Measurements from ENCODE around the gene ADCY1. TPM values are rescaled to one million over a fixed set of nuclear protein-coding genes. Genes with fewer than 3 reads are reported as not detected.
A peak's percentile ranks its signal among the peaks of the same experiment; 100 is the strongest.

Gene ADCY1
- total and polyA plus RNA-seq, 3 experiments from 2014 or later, result 0.79 to 1.3 TPM; not detected in 1

DNA sequence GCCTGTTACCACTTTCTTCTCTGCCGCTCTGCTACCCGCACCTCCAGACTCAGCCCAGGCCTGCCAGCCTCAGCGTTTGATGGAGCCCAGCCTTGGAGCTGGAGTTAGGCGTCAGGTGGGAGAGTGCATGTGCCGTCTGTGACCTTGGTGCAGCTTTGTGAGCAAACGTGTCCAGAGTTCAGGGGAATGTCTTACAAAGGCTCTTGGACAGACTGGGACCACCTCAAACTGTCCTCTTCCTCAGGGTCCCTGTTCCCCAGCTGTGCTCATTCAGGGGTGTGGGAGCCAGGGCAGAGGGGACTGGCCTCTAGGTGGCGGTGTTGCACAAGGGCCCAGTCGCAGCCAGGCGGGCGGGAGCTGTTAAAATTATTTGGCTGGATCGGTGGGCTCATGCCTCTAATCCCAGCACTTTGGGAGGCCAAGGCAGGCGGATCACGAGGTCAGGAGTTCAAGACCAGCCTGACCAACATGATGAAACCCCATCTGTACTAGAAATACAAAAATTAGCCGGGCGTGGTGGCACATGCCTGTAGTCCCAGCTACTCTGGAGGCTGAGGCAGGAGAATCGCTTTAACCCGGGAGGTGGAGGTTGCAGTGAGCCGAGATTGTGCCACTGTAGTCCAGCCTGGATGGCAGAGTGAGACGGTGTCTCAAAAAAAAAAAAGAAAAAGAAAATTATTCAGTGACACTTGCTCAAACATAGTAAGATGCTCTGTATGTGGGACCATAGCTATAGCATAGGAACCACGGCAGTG is 89.2 kb downstream of the ADCY1 start:
- no peaks in the 10 kb centered on the region for H3K4me1 ChIP-seq (ENCODE audit: insufficient read depth, low read length)
- DNase-seq, result no peak
- no peak overlapping the region for H3K4me3 ChIP-seq (ENCODE audit: low read length)
- ChIA-PET POLR2A (no interaction called here), CTCF (no interaction called here)
- H3K4me1 Mint-ChIP-seq, result no peaks in the 10 kb centered on the region
- H3K9me3 Mint-ChIP-seq, result no peaks in the 10 kb centered on the region
- H3K36me3 Mint-ChIP-seq, result no peaks in the 10 kb centered on the region
- H3K4me3 Mint-ChIP-seq, result no peak overlapping the region
- H3K27ac ChIP-seq (ENCODE audit: low read depth, low read length), result no peak overlapping the region
- no peaks in the 10 kb centered on the region for H3K36me3 ChIP-seq (ENCODE audit: insufficient read depth, low read length)
- peaks cover 0 to 5% of the 10 kb centered on the region in 2 donors for H3K27me3 Mint-ChIP-seq
- no peaks in the 10 kb centered on the region for H3K9me3 ChIP-seq (ENCODE audit: low read length)
- peak overlapping the region in 2 of 8 donors; percentile 8 to 17 for H3K27ac Mint-ChIP-seq
- no peaks in the 10 kb centered on the region for H3K27me3 ChIP-seq (ENCODE audit: insufficient read depth, low read length, poor library complexity, severe bottlenecking)

DNA sequence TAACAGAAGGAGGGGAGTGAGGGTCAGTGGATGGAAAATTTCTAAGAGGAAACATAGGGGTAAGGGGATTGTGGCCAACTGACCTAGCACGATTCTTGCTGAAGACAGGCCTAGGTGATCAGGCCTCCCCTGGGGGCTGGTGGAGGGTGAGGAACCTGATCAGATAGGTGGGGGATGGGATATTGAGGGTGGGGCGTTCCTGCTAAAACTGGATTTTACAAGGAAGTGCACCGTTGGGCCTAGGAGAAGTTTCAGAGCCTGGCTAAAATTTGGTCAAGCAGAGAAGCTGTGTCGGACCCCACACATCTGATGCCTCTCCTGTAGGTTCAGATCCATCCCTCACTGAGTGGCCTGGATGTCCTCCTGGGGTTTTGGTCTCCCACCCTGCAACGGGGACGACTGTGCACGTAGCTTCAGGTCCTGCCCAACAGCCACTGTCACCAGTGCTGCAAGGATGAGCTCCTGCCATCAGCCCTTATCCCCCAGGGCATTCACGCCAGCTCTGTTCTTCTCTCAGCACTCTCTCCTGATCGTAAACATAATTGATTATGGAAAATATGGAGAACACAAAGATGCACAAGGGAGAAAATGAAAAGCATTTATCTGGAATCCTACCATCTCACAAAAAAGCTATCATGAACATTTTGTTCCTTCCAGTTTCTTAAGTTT is 89.9 kb downstream of the ADCY1 start:
- CTCF ChIA-PET, result no interaction called here
- Histone ChIP-seq H3K4me1 (ENCODE audit: insufficient read depth, low read length) (no peaks in the 10 kb centered on the region), H3K27ac (ENCODE audit: low read depth, low read length) (no peak overlapping the region), H3K4me3 (ENCODE audit: low read length) (no peak overlapping the region), H3K36me3 (ENCODE audit: insufficient read depth, low read length) (no peaks in the 10 kb centered on the region), H3K9me3 (ENCODE audit: low read length) (no peaks in the 10 kb centered on the region), H3K27me3 (ENCODE audit: insufficient read depth, low read length, poor library complexity, severe bottlenecking) (no peaks in the 10 kb centered on the region)
- POLR2A ChIA-PET, result no interaction called here
- no peak for DNase-seq
- no peaks in the 10 kb centered on the region for H3K4me1 Mint-ChIP-seq
- H3K4me3 Mint-ChIP-seq, result no peak overlapping the region
- H3K27me3 Mint-ChIP-seq, result peaks cover 0 to 5% of the 10 kb centered on the region in 2 donors
- H3K36me3 Mint-ChIP-seq, result no peaks in the 10 kb centered on the region
- no peaks in the 10 kb centered on the region for H3K9me3 Mint-ChIP-seq
- peak overlapping the region in 1 of 8 donors; percentile 8 for H3K27ac Mint-ChIP-seq

DNA sequence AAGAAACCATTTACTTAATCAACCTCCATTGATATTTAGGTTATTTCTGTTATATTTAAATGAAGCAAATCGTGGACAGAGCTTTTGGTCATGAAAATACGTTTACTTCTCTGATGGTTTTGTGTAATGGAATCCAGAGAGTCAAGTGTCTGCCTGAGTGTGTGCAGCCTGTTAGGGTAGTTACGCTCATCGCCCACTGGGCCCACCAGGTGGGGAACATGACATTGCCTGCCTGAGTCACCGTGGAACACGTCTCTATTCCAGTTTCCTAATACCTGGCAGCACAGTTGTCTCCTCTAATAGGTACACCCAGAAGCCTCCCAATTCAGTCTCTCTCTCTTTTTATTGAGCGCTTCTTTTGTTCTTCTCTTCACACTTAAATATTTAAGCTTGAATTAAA is 91.0 kb downstream of the ADCY1 start:
- no peaks in the 10 kb centered on the region for H3K4me1 Mint-ChIP-seq
- H3K27ac Mint-ChIP-seq, result no peak overlapping the region
- POLR2A ChIA-PET, result no interaction called here
- H3K27me3 Mint-ChIP-seq, result peaks cover 0 to 5% of the 10 kb centered on the region in 2 donors
- CTCF ChIA-PET, result no interaction called here
- no peaks in the 10 kb centered on the region for H3K9me3 ChIP-seq (ENCODE audit: low read length)
- H3K36me3 Mint-ChIP-seq, result no peaks in the 10 kb centered on the region
- no peaks in the 10 kb centered on the region for H3K9me3 Mint-ChIP-seq
- no peak for DNase-seq
- H3K27ac ChIP-seq (ENCODE audit: low read depth, low read length), result no peak overlapping the region
- no peaks in the 10 kb centered on the region for H3K4me1 ChIP-seq (ENCODE audit: insufficient read depth, low read length)
- H3K27me3 ChIP-seq (ENCODE audit: insufficient read depth, low read length, poor library complexity, severe bottlenecking), result no peaks in the 10 kb centered on the region
- no peak overlapping the region for H3K4me3 Mint-ChIP-seq
- no peaks in the 10 kb centered on the region for H3K36me3 ChIP-seq (ENCODE audit: insufficient read depth, low read length)
- H3K4me3 ChIP-seq (ENCODE audit: low read length), result no peak overlapping the region

DNA sequence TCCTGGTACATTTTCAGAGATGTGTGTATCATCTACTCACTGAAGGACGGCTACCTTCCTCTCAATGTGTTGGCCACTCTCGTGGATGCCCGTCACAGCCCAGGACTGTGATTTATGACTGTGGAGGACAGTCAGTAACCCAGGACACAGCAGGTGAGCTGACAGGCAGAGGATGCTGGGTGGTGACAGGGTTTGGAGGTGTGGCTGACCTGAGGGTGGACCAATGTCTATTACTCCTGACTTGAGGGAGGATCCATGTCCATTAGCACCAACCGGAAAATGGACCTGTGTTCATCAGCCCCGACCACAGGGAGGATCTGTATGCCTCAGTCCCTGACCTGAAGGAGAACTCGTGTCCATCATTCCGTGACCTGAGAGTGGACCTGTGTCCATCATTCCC is 96.1 kb downstream of the ADCY1 start:
- H3K27me3 Mint-ChIP-seq, result peaks cover 2 to 4% of the 10 kb centered on the region in 2 donors

DNA sequence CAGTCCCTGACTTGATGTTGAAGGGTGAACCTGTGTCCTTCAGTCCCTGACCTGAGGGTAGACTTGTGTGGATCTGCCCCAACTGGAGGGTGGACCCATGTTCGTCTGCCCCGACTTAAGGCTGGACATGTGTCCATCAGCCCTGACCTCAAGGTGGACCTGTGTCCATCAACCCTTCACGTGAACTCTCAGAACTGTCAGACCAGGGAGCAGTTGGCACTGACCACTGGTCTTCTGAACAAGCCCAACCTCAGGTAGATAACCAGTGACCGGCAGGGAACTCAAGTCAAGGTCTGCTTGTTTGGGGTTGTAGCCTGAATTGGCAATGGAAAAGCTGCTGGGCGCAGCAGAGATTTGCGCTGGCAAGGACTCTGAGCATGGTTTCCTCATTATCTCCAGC is 96.5 kb downstream of the ADCY1 start:
- H3K36me3 Mint-ChIP-seq, result no peaks in the 10 kb centered on the region
- ChIA-PET CTCF (no interaction called here), POLR2A (no interaction called here)
- no peak overlapping the region for H3K4me3 ChIP-seq (ENCODE audit: low read length)
- peaks cover 0 to 5% (median 2%) of the 10 kb centered on the region in 5 donors for H3K9me3 Mint-ChIP-seq
- H3K27me3 ChIP-seq (ENCODE audit: insufficient read depth, low read length, poor library complexity, severe bottlenecking), result no peaks in the 10 kb centered on the region
- no peaks in the 10 kb centered on the region for H3K4me1 Mint-ChIP-seq
- H3K27ac Mint-ChIP-seq, result no peak overlapping the region
- H3K4me1 ChIP-seq (ENCODE audit: insufficient read depth, low read length), result no peaks in the 10 kb centered on the region
- no peaks in the 10 kb centered on the region for H3K36me3 ChIP-seq (ENCODE audit: insufficient read depth, low read length)
- H3K27me3 Mint-ChIP-seq, result peaks cover 4 to 5% of the 10 kb centered on the region in 2 donors
- no peak for DNase-seq
- H3K9me3 ChIP-seq (ENCODE audit: low read length), result no peaks in the 10 kb centered on the region
- H3K27ac ChIP-seq (ENCODE audit: low read depth, low read length), result no peak overlapping the region
- H3K4me3 Mint-ChIP-seq, result peak overlapping the region in 1 of 7 donors; percentile 19

More for the DNA sequence above, 96.1 kb downstream of the ADCY1 start:
- ChIA-PET CTCF (no interaction called here), POLR2A (no interaction called here)
- H3K36me3 Mint-ChIP-seq, result no peaks in the 10 kb centered on the region
- DNase-seq, result no peak
- H3K4me1 Mint-ChIP-seq, result no peaks in the 10 kb centered on the region
- Histone ChIP-seq H3K27me3 (ENCODE audit: insufficient read depth, low read length, poor library complexity, severe bottlenecking) (no peaks in the 10 kb centered on the region), H3K9me3 (ENCODE audit: low read length) (no peaks in the 10 kb centered on the region), H3K36me3 (ENCODE audit: insufficient read depth, low read length) (no peaks in the 10 kb centered on the region), H3K4me3 (ENCODE audit: low read length) (no peak overlapping the region), H3K4me1 (ENCODE audit: insufficient read depth, low read length) (no peaks in the 10 kb centered on the region), H3K27ac (ENCODE audit: low read depth, low read length) (no peak overlapping the region)
- no peak overlapping the region for H3K27ac Mint-ChIP-seq
- peaks cover 0 to 5% (median 2%) of the 10 kb centered on the region in 5 donors for H3K9me3 Mint-ChIP-seq
- H3K4me3 Mint-ChIP-seq, result no peak overlapping the region

DNA sequence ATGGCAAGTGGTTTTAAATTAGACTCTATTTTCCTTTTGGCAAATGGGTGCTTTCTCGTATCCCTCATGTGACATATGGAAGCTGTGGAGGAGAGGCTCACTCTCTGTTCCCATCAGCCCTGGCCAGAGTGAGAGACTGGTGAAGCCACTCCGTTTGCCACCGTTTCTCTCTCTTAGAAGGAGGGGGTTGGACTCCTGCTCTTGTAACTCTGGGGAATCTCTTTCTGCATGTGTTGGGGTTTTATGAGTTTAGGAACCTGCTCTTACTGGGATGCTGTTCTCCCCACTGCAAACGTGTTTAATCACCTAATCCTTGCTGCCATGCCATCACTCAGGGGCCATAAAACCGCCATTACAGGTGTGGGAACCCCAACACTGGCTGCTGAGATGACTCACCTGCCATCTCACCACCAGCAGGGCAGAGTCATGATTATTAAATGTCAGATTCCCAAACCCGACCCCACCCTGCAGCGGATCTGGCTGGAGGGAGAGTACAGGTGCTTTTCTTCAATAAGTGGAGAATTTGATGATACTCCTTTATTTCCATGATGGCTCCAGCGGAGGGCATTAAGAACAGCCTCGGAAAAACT is 103.2 kb downstream of the ADCY1 start:
- no peaks in the 10 kb centered on the region for H3K4me1 ChIP-seq (ENCODE audit: insufficient read depth, low read length)
- Mint-ChIP-seq H3K9me3 (peaks cover 2 to 8% (median 4%) of the 10 kb centered on the region in 5 donors), H3K4me3 (no peak overlapping the region), H3K36me3 (peaks cover 0 to 1% (median 0%) of the 10 kb centered on the region in 3 donors), H3K27me3 (peaks cover 17 to 49% of the 10 kb centered on the region in 2 donors), H3K4me1 (no peaks in the 10 kb centered on the region), H3K27ac (no peak overlapping the region)
- ChIA-PET CTCF (no interaction called here), POLR2A (no interaction called here)
- no peaks in the 10 kb centered on the region for H3K9me3 ChIP-seq (ENCODE audit: low read length)
- no peak for DNase-seq
- H3K36me3 ChIP-seq (ENCODE audit: insufficient read depth, low read length), result no peaks in the 10 kb centered on the region
- H3K4me3 ChIP-seq (ENCODE audit: low read length), result no peak overlapping the region
- no peaks in the 10 kb centered on the region for H3K27me3 ChIP-seq (ENCODE audit: insufficient read depth, low read length, poor library complexity, severe bottlenecking)
- no peak overlapping the region for H3K27ac ChIP-seq (ENCODE audit: low read depth, low read length)

DNA sequence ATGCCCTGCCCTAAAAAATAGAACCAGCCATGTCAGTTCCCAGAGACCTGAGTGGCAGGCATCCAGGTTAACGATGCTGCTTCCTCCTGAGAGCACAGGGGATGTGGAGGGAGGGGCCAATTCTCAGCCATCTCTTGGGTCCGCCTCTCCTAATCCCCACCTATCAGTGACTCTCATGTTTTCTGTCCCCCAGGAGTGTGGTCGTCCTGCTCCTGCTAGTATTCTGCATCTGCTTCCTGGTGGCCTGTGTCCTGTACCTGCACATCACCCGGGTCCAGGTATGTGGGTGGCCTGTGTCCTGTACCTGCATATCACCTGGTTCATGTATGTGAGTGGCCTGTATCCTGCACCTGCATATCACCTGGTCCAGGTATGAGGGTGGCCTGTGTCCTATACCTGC is 105.3 kb downstream of the ADCY1 start:
- H3K36me3 Mint-ChIP-seq, result peaks cover 0 to 1% (median 0%) of the 10 kb centered on the region in 3 donors
- no peaks in the 10 kb centered on the region for H3K4me1 ChIP-seq (ENCODE audit: insufficient read depth, low read length)
- no peak overlapping the region for H3K27ac Mint-ChIP-seq
- no peaks in the 10 kb centered on the region for H3K36me3 ChIP-seq (ENCODE audit: insufficient read depth, low read length)
- DNase-seq, result no peak
- ChIA-PET POLR2A (no interaction called here), CTCF (no interaction called here)
- no peaks in the 10 kb centered on the region for H3K9me3 ChIP-seq (ENCODE audit: low read length)
- no peak overlapping the region for H3K27ac ChIP-seq (ENCODE audit: low read depth, low read length)
- no peak overlapping the region for H3K4me3 Mint-ChIP-seq
- peaks cover 0 to 8% (median 3%) of the 10 kb centered on the region in 5 donors for H3K9me3 Mint-ChIP-seq
- H3K27me3 ChIP-seq (ENCODE audit: insufficient read depth, low read length, poor library complexity, severe bottlenecking), result no peaks in the 10 kb centered on the region
- H3K4me3 ChIP-seq (ENCODE audit: low read length), result no peak overlapping the region
- peaks cover 17 to 48% of the 10 kb centered on the region in 2 donors for H3K27me3 Mint-ChIP-seq
- H3K4me1 Mint-ChIP-seq, result no peaks in the 10 kb centered on the region

DNA sequence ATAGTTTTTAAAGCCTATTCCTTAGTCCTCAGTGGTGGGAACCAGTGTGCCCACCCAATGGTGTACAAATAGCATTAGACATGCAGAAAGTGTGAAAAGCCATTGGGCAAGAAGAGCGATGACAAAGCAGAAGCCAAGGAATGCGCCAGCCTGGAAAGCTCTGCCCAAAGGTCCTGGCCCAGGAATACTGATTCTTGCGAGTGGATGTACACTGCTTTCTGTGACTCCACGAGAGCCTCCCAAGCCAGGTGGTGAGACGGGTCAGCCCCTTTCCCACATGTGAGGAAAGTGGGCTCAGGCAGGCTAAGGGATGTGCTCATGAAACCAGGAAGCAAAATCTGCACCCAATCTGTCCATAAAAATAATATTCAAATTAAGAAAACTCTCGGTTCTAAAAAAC is 106.6 kb downstream of the ADCY1 start:
- DNase-seq, result no peak
- no peak overlapping the region for H3K27ac ChIP-seq (ENCODE audit: low read depth, low read length)
- Mint-ChIP-seq H3K36me3 (peaks cover 0 to 1% (median 0%) of the 10 kb centered on the region in 3 donors), H3K4me1 (no peaks in the 10 kb centered on the region), H3K9me3 (peaks cover 0 to 7% (median 3%) of the 10 kb centered on the region in 5 donors), H3K4me3 (no peak overlapping the region), H3K27ac (no peak overlapping the region), H3K27me3 (peaks cover 15 to 49% of the 10 kb centered on the region in 2 donors)
- no peaks in the 10 kb centered on the region for H3K36me3 ChIP-seq (ENCODE audit: insufficient read depth, low read length)
- H3K4me3 ChIP-seq (ENCODE audit: low read length), result no peak overlapping the region
- H3K4me1 ChIP-seq (ENCODE audit: insufficient read depth, low read length), result no peaks in the 10 kb centered on the region
- H3K9me3 ChIP-seq (ENCODE audit: low read length), result no peaks in the 10 kb centered on the region
- no peaks in the 10 kb centered on the region for H3K27me3 ChIP-seq (ENCODE audit: insufficient read depth, low read length, poor library complexity, severe bottlenecking)
- ChIA-PET POLR2A (no interaction called here), CTCF (no interaction called here)

Data from CD8-positive, alpha-beta memory T cell (primary cell).